Fibroblast of skin of abdomen (primary cell): ENCODE results near the gene MRPL4.
A peak's percentile ranks its signal among the peaks of the same experiment; 100 is the strongest.
"Not testable (repeated sequence)": the region's sequence is repeated elsewhere in the genome, so short reads cannot be mapped to it uniquely, and the experiment has no call there.

Source experiments
- DNase-seq: peaks from one replicate; pipeline ENCODE4 v3.0.0-alpha.2; 2013

MRPL4 gene

DNA sequence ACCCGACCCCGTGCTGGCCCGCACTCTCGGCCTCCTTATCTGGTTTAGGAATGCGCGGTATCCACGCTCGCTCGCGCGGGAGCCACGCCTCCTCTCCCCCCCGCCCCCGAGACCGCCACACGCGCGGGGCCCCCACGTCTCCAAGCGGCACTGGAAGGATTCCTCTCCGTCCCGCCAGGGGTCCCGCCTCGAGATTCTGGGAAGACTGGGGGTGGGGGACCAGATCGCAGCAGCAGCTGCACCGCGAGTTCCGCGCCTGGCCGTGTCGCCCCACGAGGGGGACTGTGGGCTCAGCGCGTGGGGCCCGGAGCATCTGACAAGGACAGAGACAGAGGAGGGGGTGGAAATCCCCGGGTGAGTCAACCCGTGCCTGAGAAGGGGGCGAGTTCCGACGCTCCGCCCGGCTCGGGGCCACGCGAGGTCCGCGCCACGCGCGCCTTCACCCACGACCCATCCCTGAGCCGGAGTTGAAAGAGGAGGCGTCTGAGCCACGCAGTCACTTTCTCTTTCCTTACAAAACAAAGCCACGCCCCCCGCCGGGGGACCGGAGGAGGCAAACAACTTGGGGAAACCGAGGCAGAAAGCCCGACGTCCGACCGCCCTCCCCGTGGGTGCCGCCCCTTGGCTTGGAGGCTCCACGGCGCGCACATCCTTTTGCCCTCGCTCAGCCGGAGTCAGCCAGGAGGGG is 21.7 kb upstream of the MRPL4 start:
- peak; percentile 54 for DNase-seq

DNA sequence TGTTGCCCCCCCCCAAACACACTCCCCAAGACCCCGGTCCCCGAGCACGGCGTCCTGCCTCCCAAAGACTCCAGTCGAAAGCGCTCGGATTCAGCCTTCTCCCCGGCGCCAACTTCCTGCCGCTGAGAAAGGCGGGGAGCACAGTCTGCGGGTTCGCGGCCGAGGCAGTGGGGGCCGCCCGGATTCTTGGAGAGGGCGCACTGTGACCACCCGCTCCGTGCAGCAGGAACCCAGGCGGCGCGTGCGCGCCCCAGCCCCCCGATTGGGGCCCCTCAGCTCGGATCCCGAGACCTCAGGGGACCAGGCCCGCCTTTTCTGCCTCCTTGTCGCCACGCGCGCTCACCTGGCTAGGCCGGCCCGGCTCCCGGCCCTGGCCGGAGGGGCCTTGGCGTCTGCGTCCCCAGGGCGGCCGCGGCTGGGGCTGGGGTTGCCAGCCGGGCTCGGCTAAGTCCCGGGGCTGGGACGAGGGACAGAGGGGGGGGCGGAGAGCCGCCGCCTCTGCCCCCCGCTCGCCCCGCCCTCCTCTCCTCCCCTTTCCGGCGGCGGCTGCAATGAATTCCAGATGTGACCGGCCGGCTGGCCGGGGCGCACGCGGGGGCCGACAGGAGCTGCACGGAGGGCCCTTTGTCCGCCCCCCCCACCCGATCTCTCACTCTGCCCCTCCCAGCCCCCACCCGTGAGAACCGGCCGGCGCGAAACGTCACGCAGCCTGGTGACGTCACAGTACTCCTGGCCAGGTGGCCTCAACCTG is 21.0 kb upstream of the MRPL4 start, which contains the start of gene S1PR2:
TSS of gene S1PR2 (minus strand) at position 471 of the 751 bp plus-strand sequence. CDS start 6,426 bp downstream, outside the sequence.
- DNase-seq: peak; percentile 78

DNA sequence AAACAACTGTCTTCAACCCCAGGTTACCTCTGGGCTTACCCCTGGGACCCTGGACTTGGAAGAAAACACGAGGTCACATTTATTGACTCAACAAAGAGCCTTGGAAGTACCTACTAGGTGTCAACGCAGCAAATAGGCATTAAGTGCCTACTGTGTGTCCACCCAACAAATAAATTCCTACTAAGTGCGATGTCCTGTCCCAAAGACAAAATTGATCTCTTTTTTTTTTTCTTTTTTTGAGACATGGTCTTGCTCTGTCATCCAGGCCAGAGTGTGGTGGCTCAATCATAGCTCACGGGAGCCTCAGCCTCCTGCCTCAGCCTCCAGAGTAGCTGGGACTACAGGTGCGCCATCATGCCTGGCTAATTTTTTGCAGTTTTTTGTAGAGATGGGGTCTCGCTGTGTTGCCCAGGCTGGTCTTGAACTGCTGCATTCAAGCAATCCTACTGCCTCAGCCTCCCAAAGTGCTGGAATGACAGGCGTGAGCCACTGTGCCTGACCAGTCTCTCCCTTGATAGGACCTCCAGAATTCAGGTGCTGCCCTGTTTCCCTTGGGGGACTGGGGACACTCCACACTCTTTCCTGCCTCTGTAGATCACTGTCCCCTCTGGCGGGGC is 20.3 kb upstream of the MRPL4 start:
- no peak for DNase-seq

DNA sequence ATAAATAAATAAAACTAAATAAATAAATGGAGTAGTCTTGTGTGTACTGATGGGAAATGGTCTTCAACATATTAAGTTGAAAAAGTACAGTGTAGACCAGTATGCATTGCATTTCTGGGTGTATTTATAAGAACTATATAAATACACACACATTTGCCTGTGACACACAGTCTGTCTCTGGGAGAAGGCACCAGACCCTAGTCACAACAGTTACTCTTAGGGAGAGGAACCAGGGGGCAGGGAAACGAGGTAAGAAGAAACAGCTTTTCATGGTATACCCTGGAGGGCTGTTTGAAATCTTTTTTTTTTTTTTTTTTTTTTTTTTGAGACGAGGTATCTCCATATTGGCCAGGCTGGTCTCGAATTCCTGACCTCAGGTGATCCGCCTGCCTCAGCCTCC is 18.1 kb upstream of the MRPL4 start:
- no peak for DNase-seq

- DNase-seq: no peak
Measured at GRCh38 chr19:10235003-10235402, 17.0 kb upstream of the MRPL4 start.

DNA sequence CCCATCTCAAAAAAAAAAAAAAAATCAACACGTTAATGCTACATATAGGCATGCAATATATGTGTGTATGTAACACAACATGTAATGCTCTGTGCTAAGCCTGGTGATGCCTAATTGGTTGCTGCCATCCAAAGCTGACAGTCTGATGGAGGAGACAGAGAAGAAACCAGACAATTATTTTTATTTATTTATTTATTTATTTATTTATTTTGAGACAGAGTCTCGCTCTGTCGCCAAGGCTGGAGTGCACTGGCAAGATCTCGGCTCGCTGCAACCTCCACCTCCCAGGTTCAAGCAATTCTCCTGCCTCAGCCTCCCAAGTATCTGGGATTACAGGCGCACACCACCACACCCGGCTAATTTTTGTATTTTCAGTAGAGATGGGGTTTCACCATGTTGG is 16.6 kb upstream of the MRPL4 start:
- DNase-seq: not testable (repeated sequence)

- no peak for DNase-seq
Measured at GRCh38 chr19:10237702-10238101, 14.3 kb upstream of the MRPL4 start.

- DNase-seq: peak; percentile 87
Measured at GRCh38 chr19:10238172-10238783, 13.7 kb upstream of the MRPL4 start.

- not testable (repeated sequence) for DNase-seq
Measured at GRCh38 chr19:10241826-10242449, 10.1 kb upstream of the MRPL4 start.

DNA sequence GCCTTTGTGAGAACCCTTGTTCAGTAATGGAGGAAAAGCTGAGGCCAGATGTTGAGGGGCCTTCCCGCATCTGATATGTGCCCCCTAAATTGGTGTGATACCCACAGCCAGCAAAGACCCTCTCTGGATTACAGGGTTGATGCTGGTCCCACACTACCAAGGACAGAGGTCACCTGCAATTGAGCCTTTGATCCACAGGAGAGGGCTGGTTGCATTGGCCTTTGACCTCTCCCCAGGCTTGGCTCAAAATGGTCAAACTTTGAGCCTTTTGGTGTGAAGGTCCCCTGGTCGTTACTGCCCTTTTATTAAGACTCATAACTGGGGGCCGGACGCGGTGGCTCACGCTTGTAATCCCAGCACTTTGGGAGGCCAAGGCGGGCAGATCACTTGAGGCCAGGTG is 8.4 kb upstream of the MRPL4 start:
- DNase-seq: no peak

DNA sequence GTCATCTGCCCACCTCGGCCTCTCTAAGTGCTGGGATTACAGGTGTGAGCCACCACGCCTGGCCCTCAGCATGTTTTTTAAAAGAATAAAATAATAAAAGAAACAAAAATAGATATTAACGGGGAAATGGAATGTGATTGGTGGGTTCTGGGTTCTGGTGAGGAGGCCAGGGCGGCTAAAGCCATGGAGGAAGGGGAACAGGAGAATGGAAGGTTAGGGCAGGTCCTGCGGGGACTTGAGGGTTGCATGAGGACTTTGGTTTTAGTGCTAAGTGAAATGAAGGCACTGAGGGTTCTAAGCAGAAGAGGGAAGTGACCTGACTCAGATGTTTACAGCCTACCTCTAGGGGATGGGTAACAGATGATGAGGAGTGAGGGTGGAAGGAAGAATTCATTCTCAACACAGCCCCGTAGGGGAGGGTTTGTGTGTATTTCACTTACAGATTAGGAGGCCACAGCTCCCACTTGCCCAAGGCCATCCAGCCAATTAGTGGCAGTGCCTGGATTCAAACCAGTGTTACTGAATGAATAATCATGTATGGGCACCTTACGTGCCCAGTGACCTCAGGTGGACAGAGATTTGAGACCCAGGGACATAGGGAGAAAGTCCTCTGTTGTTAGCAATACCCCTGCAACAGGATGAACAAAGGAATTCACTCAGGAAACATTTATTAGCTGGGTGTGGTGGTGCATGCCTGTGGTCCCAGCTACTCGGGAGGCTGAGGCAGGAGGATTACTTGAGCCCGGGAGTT is 6.7 kb upstream of the MRPL4 start:
- no peak for DNase-seq

GRCh38 chr19:10246511-10246910 is 5.5 kb upstream of the MRPL4 start:
- no peak for DNase-seq

DNA sequence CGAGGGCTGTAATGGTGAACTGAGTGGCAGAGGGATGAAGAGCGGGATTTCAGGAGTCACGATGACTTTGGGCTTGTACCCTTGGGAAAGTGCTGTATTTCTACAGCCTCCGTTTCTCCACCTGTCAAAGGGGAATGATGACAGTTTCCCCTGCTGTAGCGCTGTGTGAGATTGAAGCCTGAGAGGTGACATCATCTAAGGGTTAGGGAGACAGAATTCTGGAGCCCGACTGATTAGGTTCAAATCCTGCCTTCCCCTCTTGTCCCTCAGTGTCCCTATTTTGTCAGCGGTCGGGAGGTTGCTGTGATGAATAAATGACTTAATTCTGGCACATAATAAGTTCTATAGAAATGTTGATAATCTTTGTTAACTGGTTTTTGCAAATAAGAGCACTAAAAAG is 693 bp downstream of the MRPL4 start:
- DNase-seq: no peak

DNA sequence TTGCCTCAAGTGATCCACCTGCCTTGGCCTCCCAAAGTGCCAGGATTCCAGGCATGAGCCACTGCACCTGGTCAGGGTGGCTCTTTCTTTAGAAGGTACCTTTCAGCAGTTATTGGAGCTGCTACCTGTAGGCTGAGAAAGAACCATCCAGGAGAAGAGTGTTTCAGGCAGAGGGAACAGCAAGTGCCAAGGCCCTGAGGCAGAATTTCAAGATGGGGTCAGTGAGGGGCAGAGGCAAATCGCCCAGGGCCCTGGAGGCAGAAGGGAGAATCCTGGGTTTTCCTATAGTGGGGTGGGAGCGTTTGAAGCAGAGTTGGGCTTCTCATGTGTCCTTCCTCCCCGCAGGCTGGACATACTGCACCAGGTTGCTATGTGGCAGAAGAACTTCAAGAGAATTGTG is 2.2 kb downstream of the MRPL4 start:
- DNase-seq: no peak

DNA sequence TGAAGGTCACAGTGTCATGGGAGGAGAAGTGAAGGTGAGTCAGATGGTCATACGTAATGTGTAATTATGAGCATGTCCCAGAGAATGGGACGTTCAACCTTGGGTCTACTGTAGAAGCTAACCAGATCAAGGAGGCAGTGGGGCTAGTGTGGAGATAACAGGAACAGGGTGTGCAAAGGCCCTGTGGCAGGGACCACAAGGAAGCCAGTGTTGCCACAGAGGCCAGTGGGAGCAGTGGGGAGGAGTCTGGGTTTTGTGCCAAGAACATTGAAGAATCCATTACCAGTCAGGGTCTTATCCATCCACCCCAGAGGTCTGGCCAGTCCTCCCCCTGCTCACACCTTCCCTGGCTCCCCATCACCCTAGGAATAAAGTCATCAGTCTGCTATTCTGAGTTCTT is 3.3 kb downstream of the MRPL4 start:
- no peak for DNase-seq

- DNase-seq: no peak
Measured at GRCh38 chr19:10256551-10256950, 4.5 kb downstream of the MRPL4 start.

- DNase-seq: no peak
Measured at GRCh38 chr19:10256970-10257615, 5.1 kb downstream of the MRPL4 start.

DNA sequence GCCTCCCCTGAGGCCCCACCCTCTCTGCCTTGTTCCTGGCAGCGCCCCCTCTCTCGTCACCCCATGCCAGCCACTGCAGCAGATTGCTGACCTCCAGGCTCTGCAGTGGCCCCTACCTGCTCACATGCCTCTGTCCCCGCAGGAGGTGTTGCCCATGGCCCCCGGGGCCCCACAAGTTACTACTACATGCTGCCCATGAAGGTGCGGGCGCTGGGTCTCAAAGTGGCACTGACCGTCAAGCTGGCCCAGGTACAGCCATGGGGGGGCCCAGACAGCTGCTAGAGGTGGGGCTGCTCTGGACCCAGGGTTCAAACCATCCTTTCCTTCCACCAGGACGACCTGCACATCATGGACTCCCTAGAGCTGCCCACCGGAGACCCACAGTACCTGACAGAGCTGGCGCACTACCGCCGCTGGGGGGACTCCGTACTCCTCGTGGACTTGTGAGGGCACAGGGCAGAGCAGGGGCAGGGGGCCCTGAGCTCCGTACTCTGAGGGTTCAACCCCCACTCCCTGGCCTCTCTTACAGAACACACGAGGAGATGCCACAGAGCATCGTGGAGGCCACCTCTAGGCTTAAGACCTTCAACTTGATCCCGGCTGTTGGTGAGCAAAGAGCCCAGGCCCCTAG is 6.2 kb downstream of the MRPL4 start:
- DNase-seq: no peak

DNA sequence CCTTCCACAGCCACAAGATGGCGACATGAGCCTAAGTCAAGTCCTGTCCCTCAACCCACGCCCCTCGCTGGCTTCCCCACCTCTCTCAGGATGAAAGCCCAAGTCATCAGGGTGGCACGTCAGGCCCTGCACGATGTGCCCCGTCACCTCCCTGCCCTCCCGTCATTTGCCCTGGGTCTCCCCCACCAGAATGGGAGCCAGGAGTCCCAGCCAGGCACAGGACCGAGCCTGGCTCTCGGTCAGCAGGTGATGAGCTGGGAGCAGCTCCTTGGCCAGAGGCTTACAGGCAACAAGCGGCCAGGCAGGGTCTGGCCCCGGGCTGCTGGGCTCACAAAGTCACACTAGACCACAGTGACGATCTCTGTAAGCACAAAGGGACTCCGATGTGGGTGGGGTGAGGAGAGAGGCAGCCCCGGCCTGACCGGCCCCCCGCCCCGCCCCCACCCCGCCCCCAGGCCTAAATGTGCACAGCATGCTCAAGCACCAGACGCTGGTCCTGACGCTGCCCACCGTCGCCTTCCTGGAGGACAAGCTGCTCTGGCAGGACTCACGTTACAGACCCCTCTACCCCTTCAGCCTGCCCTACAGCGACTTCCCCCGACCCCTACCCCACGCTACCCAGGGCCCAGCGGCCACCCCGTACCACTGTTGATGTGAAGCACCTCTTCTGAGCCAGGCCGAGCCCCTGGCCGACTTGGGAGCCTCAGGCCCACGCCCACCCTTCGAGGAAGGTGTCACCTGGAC is 7.3 kb downstream of the MRPL4 start:
- DNase-seq: peak; percentile 79

DNA sequence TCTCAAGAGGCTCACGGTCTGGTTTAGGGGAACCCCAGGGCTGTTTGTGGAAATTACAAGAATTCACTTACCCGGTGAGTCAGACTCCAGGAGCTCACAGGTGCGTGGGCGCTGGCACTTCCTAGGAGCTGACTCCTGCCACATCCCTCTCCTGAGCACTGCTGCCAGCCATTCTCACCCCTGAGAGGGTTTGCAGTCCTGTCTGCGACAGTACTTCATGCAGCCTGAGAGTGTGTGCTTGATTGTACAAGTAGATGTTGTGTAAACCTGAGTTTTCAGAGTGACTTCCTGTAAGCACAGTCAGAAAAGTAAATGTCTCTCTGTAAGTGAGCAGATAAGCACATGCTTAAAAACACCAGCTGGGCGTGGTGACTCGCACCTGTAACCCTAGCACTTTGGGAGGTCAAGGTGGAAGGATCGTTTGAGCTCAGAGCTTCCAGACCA is 8.1 kb downstream of the MRPL4 start:
- DNase-seq: no peak
